AG10803 (cell line): ENCODE measurements around the gene CHTOP.

Experiments
- DNase-seq: peaks from one replicate; pipeline ENCODE4 v3.0.0; 2010; ENCODE audit warnings: low read depth
- H3K4me3 ChIP-seq: 2 replicates; pipeline ENCODE4 v1.5.1; 2011; ENCODE audit warnings: mild to moderate bottlenecking, low read length, control low read depth
- TF ChIP-seq, protein P1 (sequence below): conservative IDR thresholded peaks from 2 replicates; pipeline ENCODE4 v1.5.1; 2011; ENCODE audit warnings: mild to moderate bottlenecking, low read length, control low read depth, inconsistent platforms

CHTOP gene

DNA sequence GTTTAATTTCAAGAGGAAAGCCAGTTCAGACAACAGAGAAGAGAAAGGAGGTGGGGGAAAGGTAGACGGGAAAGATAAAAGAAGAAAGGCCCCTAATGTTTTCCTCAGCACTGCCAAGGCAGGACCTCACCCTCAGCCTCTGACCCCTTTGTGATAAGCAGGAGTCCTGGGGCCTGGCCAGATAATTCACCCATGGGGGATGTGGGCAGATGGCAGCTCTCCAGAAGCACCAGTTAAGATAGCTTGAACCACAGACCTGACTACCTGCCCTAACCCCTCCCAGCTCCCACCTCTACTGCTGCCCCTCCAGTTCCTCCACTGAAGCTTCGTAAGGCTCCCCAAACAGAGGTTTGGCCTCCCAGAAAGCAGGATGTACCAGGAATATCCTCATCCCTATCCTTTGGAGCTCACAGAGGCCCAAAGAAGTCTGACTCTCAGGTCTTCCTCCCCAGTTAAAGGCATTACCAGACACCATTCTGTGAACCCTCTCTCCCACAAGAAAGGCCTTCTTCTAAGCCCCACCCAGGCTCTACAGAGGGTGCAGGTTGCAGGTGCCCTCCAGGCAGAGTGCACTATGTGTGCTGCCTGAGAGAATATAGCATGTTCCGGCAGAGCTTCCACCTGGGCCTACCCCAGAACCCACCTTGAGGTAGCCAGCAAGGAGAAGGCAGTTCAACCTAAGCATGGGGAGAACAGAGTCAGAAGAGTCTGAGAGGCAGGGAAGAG, 15.4 kb downstream of the CHTOP start:
- H3K4me3 ChIP-seq: no peak overlapping the region
- no peak for DNase-seq
- TF ChIP-seq, protein P1, sequence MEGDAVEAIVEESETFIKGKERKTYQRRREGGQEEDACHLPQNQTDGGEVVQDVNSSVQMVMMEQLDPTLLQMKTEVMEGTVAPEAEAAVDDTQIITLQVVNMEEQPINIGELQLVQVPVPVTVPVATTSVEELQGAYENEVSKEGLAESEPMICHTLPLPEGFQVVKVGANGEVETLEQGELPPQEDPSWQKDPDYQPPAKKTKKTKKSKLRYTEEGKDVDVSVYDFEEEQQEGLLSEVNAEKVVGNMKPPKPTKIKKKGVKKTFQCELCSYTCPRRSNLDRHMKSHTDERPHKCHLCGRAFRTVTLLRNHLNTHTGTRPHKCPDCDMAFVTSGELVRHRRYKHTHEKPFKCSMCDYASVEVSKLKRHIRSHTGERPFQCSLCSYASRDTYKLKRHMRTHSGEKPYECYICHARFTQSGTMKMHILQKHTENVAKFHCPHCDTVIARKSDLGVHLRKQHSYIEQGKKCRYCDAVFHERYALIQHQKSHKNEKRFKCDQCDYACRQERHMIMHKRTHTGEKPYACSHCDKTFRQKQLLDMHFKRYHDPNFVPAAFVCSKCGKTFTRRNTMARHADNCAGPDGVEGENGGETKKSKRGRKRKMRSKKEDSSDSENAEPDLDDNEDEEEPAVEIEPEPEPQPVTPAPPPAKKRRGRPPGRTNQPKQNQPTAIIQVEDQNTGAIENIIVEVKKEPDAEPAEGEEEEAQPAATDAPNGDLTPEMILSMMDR: no peak

DNA sequence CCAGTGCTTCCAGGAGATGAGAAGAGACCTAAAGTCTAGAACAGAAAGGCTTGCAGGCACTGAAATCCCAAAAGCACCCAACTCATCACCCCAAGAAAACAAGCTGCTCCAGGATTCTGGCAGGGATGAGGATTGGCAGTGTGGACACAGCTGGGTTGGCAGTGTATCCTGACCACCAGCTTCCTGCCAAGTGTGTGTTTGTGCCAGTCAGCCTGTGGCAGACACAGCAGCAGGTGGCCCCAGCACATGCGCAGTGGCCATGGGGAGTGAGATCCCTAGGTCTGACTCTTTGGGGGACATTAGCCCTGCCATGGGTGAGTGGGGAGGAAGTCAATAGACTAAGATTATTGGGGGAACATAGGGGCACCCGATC, 16.0 kb downstream of the CHTOP start:
- TF ChIP-seq, protein P1: no peak
- DNase-seq: no peak
- no peak overlapping the region for H3K4me3 ChIP-seq

DNA sequence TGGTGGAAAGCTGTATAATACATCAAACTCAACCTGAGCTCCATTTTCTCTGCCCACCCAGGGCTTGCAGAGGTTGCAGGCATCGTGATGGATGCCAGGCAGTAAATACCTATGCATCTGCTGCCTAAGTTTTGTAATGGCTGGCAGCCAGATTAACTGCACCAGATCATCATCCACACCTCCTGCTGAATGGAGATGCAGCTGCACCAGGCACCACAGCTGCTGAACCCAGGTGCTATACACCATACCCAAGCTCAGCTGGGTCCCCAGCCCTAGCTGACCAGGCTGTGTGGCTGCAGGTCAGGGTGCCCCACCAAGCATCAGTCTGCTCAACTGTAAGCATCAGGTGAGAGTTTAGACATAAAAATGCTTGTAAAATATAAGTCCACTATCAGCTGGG, 17.9 kb downstream of the CHTOP start:
- no peak for DNase-seq
- no peak overlapping the region for H3K4me3 ChIP-seq
- TF ChIP-seq, protein P1: no peak

DNA sequence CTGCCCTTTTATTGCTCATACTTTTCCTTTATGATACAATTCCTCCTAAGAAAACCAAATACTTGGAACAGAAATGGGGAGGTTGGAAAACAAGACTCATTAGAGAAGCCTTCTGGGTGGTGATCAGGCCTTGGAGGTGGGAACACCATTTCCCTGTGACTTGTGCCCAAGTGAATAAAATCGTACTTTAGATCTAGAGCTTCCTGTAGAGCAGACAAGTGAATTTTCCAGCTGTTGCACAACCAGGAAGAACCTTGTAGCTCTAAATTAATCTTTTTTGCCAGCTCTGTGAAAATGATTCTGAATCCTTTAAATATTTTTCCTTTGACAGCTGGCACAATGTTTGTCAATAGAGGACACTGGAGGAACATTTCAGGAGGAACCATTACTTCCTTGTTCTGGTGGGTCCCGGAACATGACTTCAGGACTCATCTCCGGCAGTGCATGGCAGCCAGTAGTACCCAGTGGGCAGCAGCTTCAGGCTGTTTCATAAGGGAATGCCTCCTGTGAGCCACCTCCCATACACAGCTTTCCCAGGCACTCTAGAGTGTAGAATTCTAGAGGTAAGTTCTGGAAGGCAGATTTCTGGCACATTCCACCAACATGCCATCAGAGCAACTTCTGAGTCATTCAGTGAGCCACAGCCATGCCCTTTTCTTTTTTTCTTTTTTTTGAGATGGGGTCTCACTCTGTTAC, 19.1 kb downstream of the CHTOP start:
- H3K4me3 ChIP-seq: no peak overlapping the region
- TF ChIP-seq, protein P1: no peak
- DNase-seq: peak; percentile 63

DNA sequence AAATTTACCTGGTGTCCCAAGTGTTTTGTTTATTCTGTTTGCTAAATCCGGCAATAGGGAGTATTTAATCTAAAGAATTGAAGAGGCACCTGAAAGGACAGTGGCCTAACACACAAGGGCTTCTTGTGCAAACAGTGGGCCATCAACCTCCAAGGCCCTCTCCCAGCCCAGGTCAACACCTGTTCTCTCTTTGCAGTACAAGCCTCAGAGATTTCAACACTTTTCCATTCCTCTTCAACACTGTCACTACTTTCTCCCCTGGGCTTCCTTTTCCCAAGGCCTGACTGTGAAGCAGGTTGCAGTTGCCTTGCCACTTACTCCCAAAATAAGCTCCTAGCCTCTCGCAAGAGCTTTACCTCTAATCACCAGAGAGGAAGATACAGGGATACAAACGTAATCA, 21.5 kb downstream of the CHTOP start:
- DNase-seq: no peak
- TF ChIP-seq, protein P1: no peak
- no peak overlapping the region for H3K4me3 ChIP-seq

DNA sequence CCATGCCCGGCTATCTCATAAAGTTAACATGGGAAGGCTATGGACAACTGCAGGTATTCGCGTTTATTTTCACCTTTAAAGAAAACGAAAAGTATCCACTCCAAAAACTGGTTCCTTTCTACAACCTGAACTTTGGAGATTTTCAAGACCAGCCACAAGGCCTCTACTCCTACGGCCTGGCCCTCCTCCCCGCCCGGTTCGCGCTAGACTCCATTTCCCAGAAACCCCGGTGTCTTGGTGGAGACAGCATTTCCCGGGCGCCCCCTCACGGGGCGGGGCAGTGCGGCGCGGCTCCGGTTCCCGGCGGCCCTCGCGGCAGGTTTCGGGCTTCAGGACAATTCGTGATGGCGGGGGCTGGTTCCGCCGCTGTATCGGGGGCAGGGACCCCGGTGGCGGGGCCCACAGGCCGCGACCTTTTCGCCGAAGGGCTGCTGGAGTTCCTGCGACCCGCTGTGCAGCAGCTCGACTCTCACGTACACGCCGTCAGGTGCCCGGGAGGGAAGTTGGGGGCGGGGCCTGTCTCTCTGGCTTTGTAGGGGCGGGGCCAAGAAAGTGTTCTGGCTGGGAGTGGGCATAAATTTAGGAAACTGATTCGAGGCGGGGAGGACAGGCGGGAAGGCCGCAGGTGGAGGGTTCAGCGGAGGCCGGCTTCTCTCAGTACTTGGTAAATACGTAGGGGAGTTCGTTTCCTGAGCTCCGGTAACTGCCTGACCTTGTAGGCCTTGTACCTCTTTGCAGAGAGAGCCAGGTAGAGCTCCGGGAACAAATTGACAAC, 24.7 kb downstream of the CHTOP start, which contains the start of gene SNAPIN:
SNAPIN (plus strand) TSS at position 304 of the 775 bp plus-strand sequence; CDS start at position 345, 41 bp downstream.
- H3K4me3 ChIP-seq: peak within 1 kb of the TSS; percentile 89
- TF ChIP-seq, protein P1: no peak; the same call in 1 of the 2 replicates
- peak; percentile 85 for DNase-seq
